HG03095 (cell line): ENCODE data around the gene PRKN.

Experiments used
- ATAC-seq: cut with Tn5 transposase; IDR thresholded peaks from one replicate; pipeline ENCODE4 v1.9.1; 2021; ENCODE audit warnings: moderate library complexity; ENCODE audit not compliant: unreplicated experiment

PRKN gene

GRCh38 chr6:162711376-162711775 lies 16.2 kb downstream of the PRKN start:
- no peak for ATAC-seq

- no peak for ATAC-seq
These were observed 16.6 kb downstream of the PRKN start for GRCh38 chr6:162710936-162711335.

GRCh38 chr6:162710419-162710818 lies 17.1 kb downstream of the PRKN start:
- ATAC-seq = no peak

GRCh38 chr6:162709431-162709830 lies 18.1 kb downstream of the PRKN start:
- ATAC-seq = no peak

- ATAC-seq = no peak
These were observed 18.6 kb downstream of the PRKN start for GRCh38 chr6:162708971-162709370.

GRCh38 chr6:162706232-162706631 lies 21.3 kb downstream of the PRKN start:
- ATAC-seq = no peak

GRCh38 chr6:162705736-162706135 lies 21.8 kb downstream of the PRKN start:
- no peak for ATAC-seq

GRCh38 chr6:162704001-162704400 lies 23.6 kb downstream of the PRKN start:
- no peak for ATAC-seq

- ATAC-seq = no peak
These were observed 25.1 kb downstream of the PRKN start for GRCh38 chr6:162702446-162702845.

- no peak for ATAC-seq
These were observed 26.0 kb downstream of the PRKN start for GRCh38 chr6:162701551-162701950.

GRCh38 chr6:162700966-162701365 lies 26.6 kb downstream of the PRKN start:
- ATAC-seq = no peak

- ATAC-seq = no peak
These were observed 27.6 kb downstream of the PRKN start for GRCh38 chr6:162699961-162700360.

- ATAC-seq = no peak
These were observed 29.1 kb downstream of the PRKN start for GRCh38 chr6:162698440-162698839.

- no peak for ATAC-seq
These were observed 29.6 kb downstream of the PRKN start for GRCh38 chr6:162697872-162698403.

- no peak for ATAC-seq
These were observed 37.4 kb downstream of the PRKN start for GRCh38 chr6:162690158-162690557.

GRCh38 chr6:162688751-162689345 lies 38.7 kb downstream of the PRKN start:
- ATAC-seq = no peak

- ATAC-seq = no peak
These were observed 42.0 kb downstream of the PRKN start for GRCh38 chr6:162685586-162685985.

GRCh38 chr6:162684961-162685360 lies 42.6 kb downstream of the PRKN start:
- ATAC-seq = no peak

- no peak for ATAC-seq
These were observed 43.5 kb downstream of the PRKN start for GRCh38 chr6:162684052-162684451.

- ATAC-seq = no peak
These were observed 44.4 kb downstream of the PRKN start for GRCh38 chr6:162683135-162683534.

GRCh38 chr6:162681447-162681846 lies 46.1 kb downstream of the PRKN start:
- no peak for ATAC-seq

- no peak for ATAC-seq
These were observed 46.7 kb downstream of the PRKN start for GRCh38 chr6:162680871-162681270.

- no peak for ATAC-seq
These were observed 47.2 kb downstream of the PRKN start for GRCh38 chr6:162680367-162680766.
